ENCODE results near the gene CACNA2D3.

DNA sequence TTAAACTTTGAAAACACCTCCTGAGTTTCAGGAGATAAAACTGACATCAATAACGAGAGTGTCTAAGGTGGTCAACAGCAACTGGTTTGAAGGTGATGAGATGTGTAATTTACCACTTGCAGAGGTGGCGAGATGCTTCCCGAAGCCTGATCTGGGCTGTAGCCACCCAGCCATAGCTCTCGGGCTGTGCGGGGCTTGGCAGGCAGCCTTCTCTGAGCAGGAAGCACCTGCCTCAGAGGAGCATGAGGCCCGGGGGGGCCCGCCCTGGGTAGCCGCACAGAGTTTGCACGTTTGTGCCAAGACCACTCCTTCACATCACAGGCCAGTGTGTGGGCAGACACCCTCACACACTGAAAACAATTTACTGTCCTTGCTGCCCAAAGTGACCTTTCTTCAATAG is 220.3 kb downstream of the CACNA2D3 start:
- TF ChIP-seq, protein P1, sequence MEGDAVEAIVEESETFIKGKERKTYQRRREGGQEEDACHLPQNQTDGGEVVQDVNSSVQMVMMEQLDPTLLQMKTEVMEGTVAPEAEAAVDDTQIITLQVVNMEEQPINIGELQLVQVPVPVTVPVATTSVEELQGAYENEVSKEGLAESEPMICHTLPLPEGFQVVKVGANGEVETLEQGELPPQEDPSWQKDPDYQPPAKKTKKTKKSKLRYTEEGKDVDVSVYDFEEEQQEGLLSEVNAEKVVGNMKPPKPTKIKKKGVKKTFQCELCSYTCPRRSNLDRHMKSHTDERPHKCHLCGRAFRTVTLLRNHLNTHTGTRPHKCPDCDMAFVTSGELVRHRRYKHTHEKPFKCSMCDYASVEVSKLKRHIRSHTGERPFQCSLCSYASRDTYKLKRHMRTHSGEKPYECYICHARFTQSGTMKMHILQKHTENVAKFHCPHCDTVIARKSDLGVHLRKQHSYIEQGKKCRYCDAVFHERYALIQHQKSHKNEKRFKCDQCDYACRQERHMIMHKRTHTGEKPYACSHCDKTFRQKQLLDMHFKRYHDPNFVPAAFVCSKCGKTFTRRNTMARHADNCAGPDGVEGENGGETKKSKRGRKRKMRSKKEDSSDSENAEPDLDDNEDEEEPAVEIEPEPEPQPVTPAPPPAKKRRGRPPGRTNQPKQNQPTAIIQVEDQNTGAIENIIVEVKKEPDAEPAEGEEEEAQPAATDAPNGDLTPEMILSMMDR (conservative IDR thresholded peaks at IDR 0.05): no peak
- no peak for TF ChIP-seq EZH2 (IDR thresholded peaks at IDR 0.05; ENCODE audit: low read depth)

All from PC-9 (cell line).